Right lobe of liver (tissue), 4 donors: Measurements from ENCODE around the gene LIF.

Experiments used
- CTCF ChIP-seq, 4 donors: fragments of 200-600 bp in 3 of 4; fragments of 450-650 bp in 1 of 4; IDR thresholded peaks; one replicate each; pipeline versions ENCODE4 v1.5.1 to v1.8.0; 2016 to 2022; ENCODE audit warnings: antibody characterized with exemption in 4 of 4, mild to moderate bottlenecking in 2 of 4
- POLR2A ChIP-seq: fragments of 450-650 bp; IDR thresholded peaks from one replicate; pipeline ENCODE4 v1.6.1; 2017; ENCODE audit warnings: antibody characterized with exemption, mild to moderate bottlenecking
- donor health status: DM: no; HTN: no; CAD: no.
- donor health status: DM: no; HTN: no; CAD: no.
- donor health status: DM: no; HTN: yes; CAD: no.

GRCh38 chr22:30286813-30287647, 40.5 kb upstream of the LIF start:
- TF ChIP-seq CTCF (IDR thresholded peaks at IDR 0.05): peak; percentile 86 to 93 (median 90)
- no peak for TF ChIP-seq POLR2A
